ENCODE measurements around the gene ADGRD1.

Gene ADGRD1

DNA sequence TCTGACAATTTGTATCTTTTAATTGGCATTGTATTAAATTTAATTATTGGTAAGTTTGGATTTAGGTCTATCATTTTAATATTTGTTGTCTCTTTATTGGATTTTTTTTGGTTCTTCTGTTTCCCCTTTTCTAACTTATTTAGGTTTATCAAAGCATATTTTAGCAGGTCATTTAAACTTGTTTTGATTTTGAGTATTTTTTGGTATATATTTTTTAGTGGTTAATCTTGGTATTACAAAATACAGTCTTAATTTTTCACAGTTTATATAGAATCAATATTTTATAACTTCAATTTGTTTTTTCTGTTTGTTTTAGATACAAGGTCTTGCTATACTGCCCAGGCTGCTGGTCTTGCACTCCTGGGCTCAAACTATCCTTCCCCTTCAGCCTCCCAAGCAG lies 15.5 kb upstream of the ADGRD1 start:
- no peak for DNase-seq

DNA sequence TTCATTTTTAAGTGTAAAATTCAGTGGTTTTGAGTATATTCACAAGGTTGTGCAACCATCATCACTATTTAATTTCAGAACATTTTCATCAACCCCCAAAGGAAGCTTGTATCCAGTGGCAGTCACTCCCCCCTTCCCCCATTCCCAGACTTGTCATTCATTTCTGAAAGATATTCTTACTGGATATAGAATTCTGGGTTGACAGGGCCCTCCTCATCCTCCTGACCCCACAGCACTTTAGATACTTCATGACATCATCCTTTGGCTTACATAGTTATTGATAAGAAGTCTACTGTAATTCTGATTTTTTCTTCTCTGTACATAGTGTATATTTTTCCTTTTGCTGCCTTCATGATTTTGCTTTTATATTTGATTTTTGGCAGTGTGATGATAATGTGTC lies 8.8 kb upstream of the ADGRD1 start:
- no peak for DNase-seq

DNA sequence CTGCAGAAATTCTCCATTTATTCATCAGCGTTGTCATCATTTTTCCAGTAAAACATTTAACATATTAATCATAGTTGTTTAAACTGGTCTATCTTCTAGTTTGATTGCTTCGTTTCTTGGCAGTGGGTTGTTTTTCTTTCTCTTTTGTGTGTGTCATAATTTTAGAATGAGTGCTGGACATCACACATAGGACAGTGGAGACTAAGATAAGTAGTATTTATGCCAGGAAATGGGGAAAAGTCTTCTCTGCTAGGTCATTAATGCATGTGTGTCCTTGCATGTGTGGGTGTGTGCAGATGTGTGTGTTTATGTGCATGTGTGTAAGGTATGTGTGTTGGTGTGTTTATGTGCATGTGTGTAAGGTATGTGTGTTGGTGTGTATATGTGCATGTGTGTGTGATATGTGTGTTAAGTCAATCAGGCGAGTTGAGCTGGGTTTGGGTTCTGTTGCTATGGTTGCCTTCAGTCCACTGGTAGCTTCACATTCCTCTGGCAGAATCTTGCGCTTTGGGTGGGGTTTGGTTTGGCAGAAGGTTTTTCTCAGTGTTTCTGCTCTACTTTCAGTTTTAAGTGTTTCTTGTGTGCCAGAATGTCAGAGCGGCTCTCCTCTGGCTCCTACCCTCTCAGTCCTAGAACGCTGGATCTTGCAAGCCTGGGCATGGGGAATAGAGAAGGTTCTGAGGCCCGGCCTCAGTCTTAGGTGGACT lies 7.8 kb upstream of the ADGRD1 start:
- DNase-seq: no peak

DNA sequence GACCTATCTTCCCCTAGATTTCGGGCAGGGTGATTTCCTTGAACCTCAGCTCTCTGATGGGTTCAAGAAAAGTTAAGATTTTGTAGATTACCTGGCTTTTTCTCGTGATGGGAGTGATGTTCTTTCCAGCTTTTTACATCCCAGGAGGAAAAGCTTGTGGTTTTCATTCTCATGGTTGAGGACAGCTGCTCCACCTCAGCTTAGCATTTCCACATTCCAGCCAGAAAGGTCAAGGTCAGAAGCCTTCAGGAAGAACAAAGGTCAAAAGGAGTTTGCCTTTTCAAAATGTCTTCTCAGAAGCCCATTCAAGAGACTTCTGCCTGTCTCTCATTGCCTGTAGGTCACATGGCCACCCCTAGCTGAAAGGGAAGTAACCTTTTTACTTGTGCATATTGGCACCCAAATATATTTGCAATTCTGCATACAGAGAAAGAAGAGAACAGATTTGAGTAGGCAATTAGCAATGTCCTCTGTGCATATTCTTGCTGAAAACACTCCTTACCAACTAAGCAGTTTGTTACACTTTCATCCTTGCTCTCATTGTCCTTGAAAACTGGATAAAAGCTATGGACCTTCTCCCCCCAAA lies 6.6 kb upstream of the ADGRD1 start:
- DNase-seq: no peak

DNA sequence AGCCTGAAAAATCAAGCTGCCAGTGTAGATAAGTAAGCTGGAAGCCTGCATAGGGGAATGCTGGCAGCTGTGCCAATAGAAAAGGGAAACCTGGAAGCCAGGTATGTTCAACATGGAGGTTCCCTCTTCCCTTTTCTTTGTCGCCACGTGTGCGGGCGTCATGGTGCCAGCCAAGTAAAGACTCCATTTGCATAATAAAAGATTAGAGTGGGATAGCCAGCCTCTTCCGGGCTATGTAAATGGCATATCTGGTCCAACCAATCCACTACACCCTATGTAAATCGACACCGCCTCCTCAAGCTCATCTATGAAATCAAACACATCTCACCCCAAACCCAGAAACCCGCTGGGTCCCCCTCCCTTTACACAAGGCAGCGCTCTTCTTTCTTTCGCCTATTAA lies 5.6 kb upstream of the ADGRD1 start:
- no peak for DNase-seq

DNA sequence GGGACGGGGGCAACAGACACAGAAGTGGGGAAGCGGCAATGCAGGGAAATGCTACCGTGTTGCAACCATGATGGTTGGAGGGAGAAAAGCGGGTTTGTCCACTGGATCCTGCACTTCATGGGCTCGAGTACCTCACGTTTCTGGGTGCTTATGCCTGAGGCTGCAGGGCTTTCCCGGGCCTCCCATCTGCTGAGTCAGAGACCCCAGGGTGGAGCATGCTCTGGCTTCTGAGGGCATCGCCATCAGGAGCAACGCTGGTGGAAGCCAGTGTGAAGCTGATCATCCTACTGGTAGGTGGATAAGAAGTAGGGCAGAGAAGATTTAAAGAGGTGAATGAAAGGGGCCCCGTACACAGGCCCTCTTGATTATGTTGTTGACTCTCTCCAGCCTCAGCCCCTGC lies 5.0 kb upstream of the ADGRD1 start:
- DNase-seq: no peak

DNA sequence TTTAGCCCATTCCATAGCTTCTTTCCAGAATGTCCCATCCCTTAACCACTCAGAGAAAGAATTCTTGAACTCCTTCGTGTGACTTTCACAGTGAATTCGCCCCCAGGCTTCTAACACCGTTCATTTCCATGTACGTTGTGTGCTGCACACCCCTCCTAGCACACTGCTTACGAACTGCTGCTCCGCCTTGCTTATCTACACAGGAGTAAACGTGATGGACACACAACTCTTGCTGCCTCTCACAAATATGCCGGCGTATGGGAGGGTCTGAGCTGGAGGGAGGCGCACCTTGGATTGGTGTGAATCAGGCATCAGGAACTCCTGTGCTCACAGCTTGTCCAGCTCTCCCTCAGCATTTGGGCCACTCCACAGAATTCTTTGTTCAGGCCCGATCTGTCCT lies 3.9 kb upstream of the ADGRD1 start:
- DNase-seq: no peak

DNA sequence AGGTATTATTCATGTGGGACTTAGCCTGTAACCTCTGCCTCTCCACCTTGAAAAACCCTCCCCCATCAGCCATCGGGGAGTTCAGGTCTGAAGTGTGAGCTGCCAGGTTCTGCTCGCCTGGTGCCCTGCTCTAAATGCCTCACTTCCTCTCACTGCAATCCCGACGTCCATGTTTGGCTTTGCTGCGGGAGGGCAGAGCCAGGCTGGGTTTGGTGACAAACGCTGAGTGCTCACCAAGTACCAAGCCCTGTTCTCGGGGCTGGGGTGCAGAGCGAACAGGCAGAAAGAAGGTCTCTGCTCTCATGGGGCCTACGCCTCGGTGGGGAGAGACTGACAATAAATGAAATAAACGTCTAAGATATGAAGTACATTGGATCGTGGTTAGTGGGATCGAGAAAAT lies 2.1 kb upstream of the ADGRD1 start:
- DNase-seq: no peak

DNA sequence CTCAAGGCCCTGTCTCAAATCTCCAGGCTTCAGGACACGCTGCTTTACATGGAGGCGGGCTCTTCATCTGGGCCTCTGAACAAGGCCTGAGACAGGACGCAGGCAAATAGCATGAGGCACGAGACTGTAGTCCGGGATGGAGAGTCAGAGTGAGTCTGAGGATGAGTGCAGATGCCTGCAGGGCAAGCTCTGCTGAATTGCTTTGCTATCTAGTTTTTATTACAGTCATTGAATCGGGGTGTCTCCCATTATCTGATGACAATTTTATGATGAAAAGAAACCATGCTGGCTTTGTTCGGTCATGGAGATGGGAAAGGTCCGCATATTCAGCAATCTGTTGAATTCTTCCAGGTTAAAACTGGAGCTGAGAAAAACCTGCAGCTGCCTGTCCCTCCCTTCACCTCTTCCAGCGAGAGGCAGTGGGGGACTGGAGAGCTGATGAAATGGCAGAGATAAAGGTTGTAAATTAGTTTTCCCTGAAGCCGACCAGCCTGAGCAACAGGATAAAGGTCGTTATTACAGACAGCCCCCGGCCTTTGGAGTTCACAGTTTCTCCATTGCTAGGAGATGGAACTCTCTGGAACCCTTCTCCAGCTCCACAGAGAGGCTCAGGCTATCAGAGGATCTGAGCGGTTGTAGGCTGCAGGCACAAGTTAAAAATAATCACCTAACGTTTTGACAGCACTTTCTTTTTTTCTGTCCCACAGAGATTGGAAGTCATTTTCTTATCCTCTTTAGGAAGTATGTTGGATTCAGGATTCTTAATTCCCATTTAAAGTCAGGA lies 1.3 kb upstream of the ADGRD1 start:
- DNase-seq: no peak

DNA sequence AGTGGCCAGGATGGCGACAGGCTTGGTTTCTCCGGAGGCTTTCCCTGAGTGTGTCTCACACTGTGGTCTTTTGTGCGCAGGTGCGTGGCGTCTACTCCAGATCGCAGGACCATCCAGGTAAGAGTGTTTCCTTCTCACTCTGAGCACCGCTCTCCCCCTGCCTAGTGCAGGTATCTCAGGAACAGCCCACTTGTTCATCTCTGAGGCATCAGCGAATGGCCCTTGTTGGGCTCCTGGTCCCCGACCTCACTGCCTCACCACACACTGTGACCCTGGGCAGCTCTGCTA lies 781 bp downstream of the ADGRD1 start:
- no peak for DNase-seq

DNA sequence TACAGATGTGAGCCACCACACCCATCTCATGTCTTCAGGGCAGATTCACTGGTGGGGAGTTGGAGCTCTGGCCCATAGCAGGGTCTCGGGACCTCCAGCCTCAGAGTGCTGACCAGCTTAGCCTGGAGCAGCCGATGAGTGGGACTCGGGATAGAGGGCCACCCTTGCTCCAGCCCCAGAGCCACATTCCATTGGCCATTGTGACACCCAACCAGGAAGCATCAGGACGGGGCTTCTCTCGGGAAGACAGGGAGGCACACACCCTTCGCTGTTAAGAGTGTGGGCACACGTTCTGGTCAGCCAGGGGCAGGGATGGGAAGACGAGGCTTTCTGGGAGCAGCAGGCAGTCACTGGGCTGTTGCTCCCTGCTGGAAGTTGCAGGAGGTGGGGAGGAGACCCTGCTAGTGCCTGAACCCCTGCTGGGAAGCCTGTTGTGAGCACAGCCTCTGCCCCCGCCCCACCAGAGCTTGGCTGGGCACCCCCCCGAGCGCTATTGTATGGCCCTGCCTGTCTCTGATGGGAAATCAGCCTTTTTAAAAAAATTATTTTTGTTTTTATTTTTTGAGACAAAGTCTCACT lies 1.6 kb downstream of the ADGRD1 start:
- no peak for DNase-seq

DNA sequence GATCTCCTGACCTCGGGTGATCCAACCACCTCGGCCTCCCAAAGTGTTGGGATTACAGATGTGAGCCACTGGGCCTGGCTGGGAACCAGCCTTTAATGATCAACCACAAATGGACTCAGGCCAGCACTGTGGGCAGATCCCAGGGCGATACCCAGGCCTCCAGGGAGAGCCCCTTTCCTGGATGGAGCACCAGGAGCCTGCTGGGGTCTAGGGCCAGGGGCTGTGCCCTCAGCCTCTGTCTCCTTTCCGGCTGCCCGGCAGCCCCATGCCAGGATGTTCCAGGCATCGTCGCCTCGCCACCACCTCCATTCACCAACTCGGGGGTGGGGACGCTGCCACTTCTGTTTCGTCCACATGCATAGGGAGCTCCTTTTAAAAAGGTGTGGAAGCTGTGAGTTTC lies 2.3 kb downstream of the ADGRD1 start:
- DNase-seq: no peak

DNA sequence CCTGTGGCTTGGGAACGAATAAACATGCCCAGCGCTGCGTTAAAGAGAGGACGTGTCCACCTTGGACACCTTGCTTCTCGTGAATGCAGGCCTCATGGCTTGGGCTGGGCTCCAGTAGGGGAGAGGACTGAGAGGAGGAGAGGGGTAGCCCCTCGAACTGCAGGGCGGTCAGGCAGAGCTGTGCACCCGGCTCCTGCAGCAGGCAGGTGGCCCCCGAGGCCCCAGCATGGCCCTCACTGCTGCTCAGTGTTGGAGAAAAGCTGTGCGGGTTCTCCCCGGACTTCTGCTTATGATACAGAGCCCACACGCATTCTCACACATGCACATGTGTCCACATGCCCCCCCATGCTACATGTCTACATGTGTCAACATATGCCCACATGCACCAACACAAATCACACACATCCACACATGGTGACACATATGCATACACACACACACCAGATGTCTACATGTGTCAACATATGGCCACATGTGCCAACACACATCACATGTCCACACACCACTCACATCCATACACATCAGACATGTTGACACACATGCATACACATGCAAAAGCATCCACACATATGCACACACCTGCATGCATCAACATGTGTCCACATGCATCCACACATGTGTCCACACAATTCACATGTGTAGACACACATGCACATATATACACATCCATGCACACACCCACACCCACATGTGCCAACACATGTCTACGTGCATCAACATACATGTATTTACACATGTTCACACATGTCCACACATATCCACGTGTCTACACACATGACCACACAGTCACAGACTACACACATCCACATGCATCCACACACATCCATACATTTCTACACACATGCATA lies 3.0 kb downstream of the ADGRD1 start:
- no peak for DNase-seq

DNA sequence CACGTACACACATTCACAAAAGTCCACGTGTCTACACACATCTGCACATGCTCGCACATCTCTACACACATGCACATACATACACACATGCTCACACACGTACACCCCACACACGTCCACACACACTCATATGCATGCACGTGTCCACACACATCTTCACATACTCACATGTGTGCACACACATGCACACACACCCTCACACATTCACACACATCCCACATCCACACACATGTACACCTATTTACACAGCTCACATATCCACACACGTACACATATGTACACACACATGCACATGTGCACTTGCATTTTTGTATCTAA lies 3.6 kb downstream of the ADGRD1 start:
- DNase-seq: no peak

DNA sequence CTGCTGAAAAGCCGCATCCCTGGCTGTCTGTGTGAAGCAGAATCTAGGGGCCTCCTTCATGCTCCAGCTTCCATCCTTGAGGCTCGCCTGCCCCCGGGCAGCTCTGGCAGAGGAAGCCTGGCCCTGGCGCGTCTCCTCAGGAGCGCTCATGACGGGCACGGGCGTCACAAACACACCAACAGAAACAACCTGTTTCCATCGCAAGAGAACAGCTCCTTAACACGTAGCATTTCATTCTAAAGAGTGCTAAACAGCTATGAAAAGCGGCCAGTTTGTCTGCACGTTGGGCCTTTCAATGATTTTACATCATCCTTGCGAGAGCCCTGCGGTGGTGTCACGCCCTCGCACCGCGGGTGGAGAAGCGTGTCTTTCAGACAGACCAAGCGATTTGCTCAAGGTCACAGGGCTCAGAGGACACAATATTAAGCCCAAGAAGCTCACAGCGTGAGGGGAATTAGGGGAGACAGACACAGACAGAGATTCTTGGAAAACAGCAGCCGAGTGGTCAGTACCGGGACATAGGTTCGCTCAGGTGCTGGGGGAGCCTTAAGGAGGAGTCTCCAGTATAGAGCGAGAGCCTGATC lies 4.9 kb downstream of the ADGRD1 start:
- DNase-seq: no peak

DNA sequence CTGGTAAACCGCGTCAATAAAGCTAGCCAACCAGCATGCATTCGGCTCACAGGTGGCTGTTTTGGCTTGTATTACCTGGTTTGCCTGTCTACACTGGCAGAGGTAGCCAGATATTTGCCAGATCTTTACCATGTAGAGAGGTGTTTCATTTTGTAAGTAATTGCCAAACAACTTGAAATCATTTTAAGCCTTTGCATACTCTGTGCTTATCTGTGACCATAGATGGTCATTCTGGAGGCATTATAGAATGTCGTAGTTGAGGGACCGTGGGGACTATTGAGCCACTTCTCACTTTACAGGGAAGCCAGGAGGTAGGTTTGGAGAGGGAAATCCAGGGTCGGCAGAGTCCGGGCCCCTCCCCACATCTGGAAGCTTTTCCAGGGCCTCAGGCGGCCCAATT lies 5.9 kb downstream of the ADGRD1 start:
- DNase-seq: no peak

DNA sequence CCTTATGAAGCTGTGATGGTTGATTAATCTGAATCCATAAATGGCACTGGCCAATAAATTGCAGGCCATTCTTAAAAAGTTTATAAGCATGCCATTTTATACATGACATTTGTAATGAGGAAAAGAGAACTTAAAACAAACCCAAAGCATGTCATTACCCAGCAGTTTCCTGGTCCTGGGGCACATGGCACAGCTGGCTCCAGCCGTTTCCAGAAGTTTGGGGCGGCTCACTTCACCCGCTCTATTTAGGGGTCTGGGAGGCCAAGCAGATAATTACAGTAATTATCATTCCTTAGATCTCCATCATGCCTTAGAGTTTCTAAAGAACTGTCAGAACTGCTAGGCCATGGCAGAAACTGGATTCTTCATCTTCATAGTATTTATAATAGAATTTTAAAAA lies 6.4 kb downstream of the ADGRD1 start:
- no peak for DNase-seq

DNA sequence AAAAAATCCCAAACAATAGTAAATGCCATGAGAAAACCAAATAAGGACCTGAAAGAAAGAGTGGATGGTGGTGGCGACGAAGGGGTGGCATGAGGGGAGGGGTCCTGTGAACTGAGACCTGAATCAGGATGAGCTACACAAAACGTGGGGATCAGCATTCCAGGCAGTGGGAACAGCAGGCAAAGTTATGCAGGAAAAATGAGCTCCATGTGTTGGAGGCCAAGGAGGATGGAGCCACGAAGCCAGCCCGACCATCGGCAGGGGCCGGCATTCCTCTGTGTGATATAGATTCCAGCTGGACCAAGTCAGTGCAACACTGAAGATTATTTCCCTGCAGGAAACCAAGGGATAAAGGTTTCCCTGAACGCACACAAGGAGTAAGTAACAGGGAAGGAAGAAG lies 7.1 kb downstream of the ADGRD1 start:
- DNase-seq: no peak

DNA sequence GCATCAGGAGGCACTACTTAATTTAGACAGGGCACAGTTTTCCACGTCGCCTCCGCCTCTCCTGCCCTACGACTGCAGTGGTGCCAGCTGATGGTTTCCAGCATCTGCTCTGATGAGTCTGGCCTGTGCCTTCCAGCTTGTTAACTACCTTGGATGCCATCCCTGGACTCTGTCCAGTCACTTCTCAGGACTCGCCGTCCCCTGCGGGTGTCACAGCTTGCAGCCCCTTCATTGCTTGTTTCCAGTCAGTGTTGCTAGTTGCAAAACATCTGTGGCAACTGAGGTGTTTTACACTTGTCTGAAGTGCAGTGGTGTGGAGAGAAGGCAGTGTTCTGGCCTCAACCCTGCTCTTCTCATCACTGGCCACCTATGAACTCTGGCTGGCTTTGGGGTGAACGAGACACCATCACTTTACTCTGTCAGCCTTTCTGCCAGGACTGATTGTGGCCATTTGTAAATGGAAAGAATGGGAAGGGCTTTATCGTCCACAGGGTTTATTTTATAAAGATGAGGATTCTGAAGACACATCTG lies 8.3 kb downstream of the ADGRD1 start:
- DNase-seq: peak; percentile 47

DNA sequence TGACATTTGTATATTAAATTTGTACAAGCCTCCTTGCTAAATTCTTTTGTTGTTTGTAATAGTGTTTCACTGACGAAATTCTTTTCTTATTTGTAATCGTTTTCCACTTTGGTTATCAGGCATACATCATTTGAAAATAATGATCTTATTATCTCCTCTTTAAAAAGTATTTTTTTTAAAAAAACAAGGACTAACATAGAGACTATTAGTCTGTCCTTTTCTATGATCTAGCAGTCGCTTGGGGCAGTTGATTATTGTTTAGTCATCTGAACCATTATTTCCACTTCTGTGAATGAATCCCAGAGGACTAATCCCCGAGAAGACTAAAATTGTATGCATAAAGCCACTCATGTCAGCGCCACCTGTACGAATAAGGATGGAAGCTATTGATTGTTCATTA lies 11.5 kb downstream of the ADGRD1 start:
- no peak for DNase-seq

DNA sequence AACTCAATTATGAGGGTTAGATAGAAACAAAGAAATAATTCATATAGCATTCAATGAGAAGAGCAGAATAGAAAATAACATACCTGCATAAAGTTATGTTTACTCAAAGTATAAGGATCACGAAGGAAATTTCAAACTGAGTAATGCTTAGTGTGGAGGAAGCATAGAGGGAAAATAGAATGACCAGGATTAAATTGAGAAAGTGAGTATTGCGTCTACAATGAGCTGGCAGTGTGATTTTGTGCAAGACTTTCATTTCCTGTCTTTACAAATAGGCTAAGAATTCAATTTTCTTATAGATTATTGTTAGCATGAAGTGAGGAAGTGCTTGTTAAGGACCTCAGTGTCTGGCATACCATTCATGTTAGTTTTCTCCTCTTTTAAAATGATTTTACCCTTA lies 12.0 kb downstream of the ADGRD1 start:
- no peak for DNase-seq

DNA sequence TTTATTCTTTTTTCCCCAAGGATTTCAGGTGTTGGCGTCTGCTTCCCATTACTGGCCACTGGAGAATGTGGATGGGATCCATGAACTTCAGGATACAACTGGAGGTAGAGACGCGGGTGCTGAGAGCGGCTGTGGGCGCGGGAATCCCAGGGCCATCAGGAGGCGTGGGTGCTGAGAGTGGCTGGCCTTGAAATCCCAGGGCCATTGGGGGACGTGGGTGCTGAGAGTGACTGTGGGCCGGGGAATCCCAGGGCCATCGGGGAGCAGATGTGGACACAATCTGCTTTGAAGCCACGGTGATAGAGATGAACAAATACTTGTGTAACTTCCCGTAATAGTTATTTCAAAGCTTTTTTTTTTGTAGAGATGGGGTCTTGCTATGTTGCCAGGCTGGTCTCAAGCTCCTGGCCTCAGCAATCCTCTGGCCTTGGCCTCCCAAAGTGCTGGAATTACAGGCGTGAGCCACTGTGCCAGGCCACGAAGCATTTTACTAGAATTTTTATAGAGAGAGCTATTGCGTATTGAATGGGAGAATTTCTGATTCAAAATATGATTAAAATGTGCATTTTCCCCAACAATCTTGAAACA lies 12.8 kb downstream of the ADGRD1 start:
- no peak for DNase-seq

DNA sequence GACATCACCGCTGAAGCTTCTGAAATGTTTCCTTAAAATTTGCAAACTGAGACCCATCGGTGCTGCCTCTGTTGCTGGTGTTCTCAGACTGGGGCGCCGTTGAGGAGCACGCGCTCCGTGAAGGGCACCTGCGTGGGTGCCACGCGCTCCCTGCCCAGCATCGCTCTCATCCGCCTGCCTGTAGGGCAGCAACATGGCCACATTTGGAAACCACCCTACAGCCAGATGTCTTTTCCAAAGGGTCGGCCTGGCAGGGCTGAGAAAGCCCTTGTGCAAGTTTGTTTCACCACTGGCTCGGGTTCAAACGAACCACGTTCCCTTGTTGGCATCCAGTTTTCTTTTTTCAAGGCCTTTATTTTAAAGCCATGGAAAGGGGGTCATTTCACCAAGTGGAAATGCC lies 13.9 kb downstream of the ADGRD1 start:
- DNase-seq: no peak

Data from NCI-H1092 treated with DMSO at 0.1 percent for 48 hours (cell line).